Esophagus muscularis mucosa (tissue), 4 donors: ENCODE results near the gene RABEP2. TPM values are rescaled to one million over a fixed set of nuclear protein-coding genes. Genes with fewer than 3 reads are reported as not detected.

Experiments
- DNase-seq: peaks from one replicate; pipeline ENCODE4 v3.0.0-alpha.2; 2017; ENCODE audit errors: extremely low spot score
- H3K27ac ChIP-seq, 4 donors: fragments of 200-600 bp; sonication (generic); replicated peaks in 1 of 4; 1 replicate in 3 of 4; 2 replicates in 1 of 4; pipeline ENCODE4 v1.5.1; 2016 to 2019; ENCODE audit warnings: mild to moderate bottlenecking in 1 of 4
- H3K27me3 ChIP-seq, 4 donors: fragments of 200-600 bp; sonication (generic); one replicate each; pipeline versions ENCODE4 v1.5.1 to v1.6.0; 2016 to 2019
- H3K36me3 ChIP-seq, 4 donors: fragments of 200-600 bp; sonication (generic); one replicate each; pipeline ENCODE4 v1.5.1; 2016 to 2019
- H3K4me1 ChIP-seq, 4 donors: fragments of 200-600 bp; sonication (generic); one replicate each; pipeline ENCODE4 v1.5.1; 2016 to 2019
- H3K4me3 ChIP-seq, 4 donors: fragments of 200-600 bp; sonication (generic); 1 replicate in 2 of 4; 2 replicates in 2 of 4; pipeline ENCODE4 v1.5.1; 2016 to 2019; ENCODE audit warnings: mild to moderate bottlenecking in 4 of 4, moderate library complexity in 1 of 4
- H3K9me3 ChIP-seq, 4 donors: fragments of 200-600 bp; sonication (generic); 1 replicate in 3 of 4; 2 replicates in 1 of 4; pipeline ENCODE4 v1.5.1; 2016 to 2019
- EP300 ChIP-seq: sonication (generic); formaldehyde crosslinking; IDR thresholded peaks from one replicate; pipeline ENCODE4 v1.6.1; 2017; ENCODE audit warnings: antibody characterized with exemption
- POLR2A ChIP-seq: fragments of 450-650 bp; IDR thresholded peaks from one replicate; pipeline ENCODE4 v1.6.1; 2017; ENCODE audit warnings: antibody characterized with exemption, moderate library complexity, mild to moderate bottlenecking, low read depth
- POLR2AphosphoS5 ChIP-seq, 2 donors: sonication (generic); formaldehyde crosslinking; IDR thresholded peaks; one replicate each; pipeline ENCODE4 v1.6.1; 2017; ENCODE audit warnings: antibody characterized with exemption in 2 of 2
- WGBS: methylation state at CpG from one replicate; pipeline ENCODE4 v1.1.5; 2018; 5-methylcytosine and 5-hydroxymethylcytosine counted together
- intact Hi-C: fragments of 100-400 bp; cut with DNase I; formaldehyde crosslinking; loops from one replicate; pipeline ENCODE4 v1.15.1; 2023
- total RNA-seq, 4 donors: library from RNA; depleted of rRNA; stranded (reverse); fragments of >200 nt; gene quantifications; one replicate each; pipeline versions ENCODE4 v1.1.0 to v1.2.1, GENCODE V29; 2016
- TF ChIP-seq, protein P1 (sequence below), 3 experiments: fragments of 200-600 bp in 2 of 3; fragments of 450-650 bp in 1 of 3; sonication (generic) in 2 of 3; IDR thresholded peaks; one replicate each; pipeline ENCODE4 v1.5.1; 2017 to 2019; ENCODE audit warnings: antibody characterized with exemption in 3 of 3, mild to moderate bottlenecking in 2 of 3, moderate library complexity in 1 of 3

RABEP2 gene
- total RNA-seq, 4 donors from 2014 or later: 15.0 to 27.2 (median 16.7) TPM

DNA sequence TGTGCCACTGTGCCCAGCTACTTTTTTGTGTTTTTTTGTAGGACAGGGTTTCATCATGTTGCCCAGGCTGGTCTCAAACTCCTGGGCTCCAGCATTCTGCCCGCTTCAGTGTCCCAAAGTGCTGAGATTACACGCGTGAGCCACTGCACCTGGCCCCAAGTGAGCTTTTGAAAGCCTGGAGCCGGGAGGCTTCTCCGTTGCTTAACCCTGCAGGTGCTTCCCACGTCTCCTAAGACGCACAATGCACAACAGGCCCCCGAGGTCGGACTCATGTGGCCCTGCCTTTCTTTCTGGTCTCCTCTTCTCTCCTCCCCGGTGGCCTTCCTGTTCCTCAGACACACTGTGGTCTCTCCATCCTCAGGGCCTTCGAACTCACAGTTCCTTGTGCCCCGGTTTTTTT lies 12.5 kb downstream of the RABEP2 start:
- TF ChIP-seq EP300 (no peak), POLR2AphosphoS5 (IDR thresholded peaks at IDR 0.05) (no peak), POLR2A (no peak)
- TF ChIP-seq, protein P1, sequence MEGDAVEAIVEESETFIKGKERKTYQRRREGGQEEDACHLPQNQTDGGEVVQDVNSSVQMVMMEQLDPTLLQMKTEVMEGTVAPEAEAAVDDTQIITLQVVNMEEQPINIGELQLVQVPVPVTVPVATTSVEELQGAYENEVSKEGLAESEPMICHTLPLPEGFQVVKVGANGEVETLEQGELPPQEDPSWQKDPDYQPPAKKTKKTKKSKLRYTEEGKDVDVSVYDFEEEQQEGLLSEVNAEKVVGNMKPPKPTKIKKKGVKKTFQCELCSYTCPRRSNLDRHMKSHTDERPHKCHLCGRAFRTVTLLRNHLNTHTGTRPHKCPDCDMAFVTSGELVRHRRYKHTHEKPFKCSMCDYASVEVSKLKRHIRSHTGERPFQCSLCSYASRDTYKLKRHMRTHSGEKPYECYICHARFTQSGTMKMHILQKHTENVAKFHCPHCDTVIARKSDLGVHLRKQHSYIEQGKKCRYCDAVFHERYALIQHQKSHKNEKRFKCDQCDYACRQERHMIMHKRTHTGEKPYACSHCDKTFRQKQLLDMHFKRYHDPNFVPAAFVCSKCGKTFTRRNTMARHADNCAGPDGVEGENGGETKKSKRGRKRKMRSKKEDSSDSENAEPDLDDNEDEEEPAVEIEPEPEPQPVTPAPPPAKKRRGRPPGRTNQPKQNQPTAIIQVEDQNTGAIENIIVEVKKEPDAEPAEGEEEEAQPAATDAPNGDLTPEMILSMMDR (IDR thresholded peaks at IDR 0.05): no peak
- no peaks in the 10 kb centered on the region for H3K4me1 ChIP-seq
- no peak overlapping the region for H3K4me3 ChIP-seq
- H3K9me3 ChIP-seq: no peaks in the 10 kb centered on the region
- peaks cover 23 to 94% (median 67%) of the 10 kb centered on the region in 4 donors for H3K36me3 ChIP-seq
- no peaks in the 10 kb centered on the region for H3K27me3 ChIP-seq
- intact Hi-C loops: no loop called here
- no peak for DNase-seq
- no peak overlapping the region for H3K27ac ChIP-seq
- 85% methylated on average over 11 of the region's 12 CpGs for WGBS

DNA sequence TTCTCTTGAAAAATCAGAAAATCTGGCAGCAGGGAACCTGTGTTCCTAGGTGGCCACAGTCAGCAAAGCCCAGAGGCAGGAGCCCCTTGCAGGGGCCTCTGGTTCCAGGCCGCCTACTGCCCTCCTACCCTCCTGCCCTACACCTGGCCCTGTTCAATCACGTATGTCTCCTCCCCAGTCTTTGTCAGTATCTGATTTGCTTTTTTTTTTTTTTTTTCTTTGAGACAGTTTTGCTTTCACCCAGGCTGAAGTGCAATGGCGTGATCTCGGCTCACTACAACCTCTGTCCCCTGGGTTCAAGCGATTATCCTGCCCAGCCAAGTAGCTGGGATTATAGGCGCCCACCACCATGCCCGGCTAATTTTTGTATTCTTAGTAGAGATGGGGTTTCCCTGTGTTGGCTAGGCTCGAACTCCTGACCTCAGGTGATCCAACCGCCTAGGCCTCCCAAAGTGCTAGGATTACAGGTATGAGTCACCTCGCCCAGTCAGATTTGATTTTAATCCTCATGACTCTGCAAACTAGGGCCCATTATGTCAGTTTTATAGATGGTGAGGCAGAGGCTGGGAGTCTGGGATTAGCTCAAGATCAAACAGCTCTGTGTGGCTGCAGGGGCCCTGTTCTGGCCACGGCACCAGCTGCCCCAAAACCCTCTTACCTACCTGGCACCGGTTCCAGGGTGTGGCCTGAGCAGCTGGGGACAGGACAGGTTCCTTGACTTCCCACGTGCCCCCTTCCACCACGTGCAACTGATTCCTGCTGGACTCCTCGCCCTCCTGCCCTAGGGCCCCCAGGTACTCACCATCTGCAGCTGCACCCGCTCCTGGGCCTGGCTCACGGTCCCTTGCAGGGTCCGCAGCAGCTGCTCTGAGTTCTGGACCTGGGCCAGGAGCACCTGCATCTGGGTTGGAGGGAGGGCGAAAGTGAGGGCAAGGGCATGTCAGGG lies 14.7 kb downstream of the RABEP2 start:
- H3K4me1 ChIP-seq: no peaks in the 10 kb centered on the region
- H3K27me3 ChIP-seq: no peaks in the 10 kb centered on the region
- no peak overlapping the region for H3K4me3 ChIP-seq
- TF ChIP-seq EP300: no peak
- no peak for TF ChIP-seq POLR2A
- TF ChIP-seq, protein P1 (IDR thresholded peaks at IDR 0.05): no peak
- TF ChIP-seq POLR2AphosphoS5 (IDR thresholded peaks at IDR 0.05): no peak
- no peaks in the 10 kb centered on the region for H3K9me3 ChIP-seq
- DNase-seq: no peak
- intact Hi-C loops: no loop called here
- no peak overlapping the region for H3K27ac ChIP-seq
- H3K36me3 ChIP-seq: peaks cover 28 to 94% (median 73%) of the 10 kb centered on the region in 4 donors
- WGBS: 91% methylated on average over 19 of the region's 19 CpGs

- no peak overlapping the region for H3K4me3 ChIP-seq
- H3K36me3 ChIP-seq: peaks cover 23 to 68% (median 58%) of the 10 kb centered on the region in 4 donors
- WGBS: 78% methylated on average over 22 of the region's 24 CpGs
- DNase-seq: no peak
- no peaks in the 10 kb centered on the region for H3K27me3 ChIP-seq
- no peaks in the 10 kb centered on the region for H3K4me1 ChIP-seq
- intact Hi-C loops: no loop called here
- H3K27ac ChIP-seq: no peak overlapping the region
- no peak for TF ChIP-seq POLR2A
- no peak for TF ChIP-seq EP300
- no peak for TF ChIP-seq POLR2AphosphoS5 (IDR thresholded peaks at IDR 0.05)
- TF ChIP-seq, protein P1 (IDR thresholded peaks at IDR 0.05): no peak
- no peaks in the 10 kb centered on the region for H3K9me3 ChIP-seq
Observed at GRCh38 chr16:28905800-28906372, 19.2 kb downstream of the RABEP2 start.

DNA sequence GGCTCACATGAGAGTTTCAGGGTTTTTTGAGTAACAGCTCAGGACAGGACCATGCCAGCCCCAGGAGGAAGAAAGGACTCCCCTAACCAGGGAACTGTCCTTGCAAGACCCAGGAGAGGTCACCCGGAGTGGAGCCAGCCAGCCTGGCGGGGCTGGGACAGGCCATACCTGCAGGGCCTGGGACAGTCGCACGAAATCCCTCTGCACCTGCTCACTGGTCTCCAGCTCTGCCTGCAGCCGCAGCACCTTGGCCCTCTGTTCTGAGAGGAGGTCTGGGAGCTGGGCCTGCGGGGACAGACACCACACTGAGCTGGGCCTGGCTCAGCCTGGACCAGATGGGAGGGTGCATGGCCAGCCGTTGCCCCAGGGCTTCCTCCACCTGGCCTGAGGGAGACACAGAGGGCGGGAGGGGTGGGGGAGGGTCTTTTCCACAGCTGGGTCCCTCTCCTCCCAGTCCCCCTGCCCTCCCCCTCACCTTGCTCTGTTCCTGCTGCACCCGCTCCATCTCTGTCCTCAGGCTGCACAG lies 19.7 kb downstream of the RABEP2 start:
- no peak for TF ChIP-seq POLR2A
- no peak for TF ChIP-seq POLR2AphosphoS5 (IDR thresholded peaks at IDR 0.05)
- TF ChIP-seq EP300: no peak
- TF ChIP-seq, protein P1 (IDR thresholded peaks at IDR 0.05): no peak
- DNase-seq: no peak
- intact Hi-C loops: no loop called here
- H3K27ac ChIP-seq: no peak overlapping the region
- peaks cover 23 to 62% (median 52%) of the 10 kb centered on the region in 4 donors for H3K36me3 ChIP-seq
- H3K4me1 ChIP-seq: no peaks in the 10 kb centered on the region
- 92% methylated on average over 6 of the region's 9 CpGs for WGBS
- H3K27me3 ChIP-seq: no peaks in the 10 kb centered on the region
- no peak overlapping the region for H3K4me3 ChIP-seq
- no peaks in the 10 kb centered on the region for H3K9me3 ChIP-seq
